ENCODE measurements around the gene MIP. TPM values are rescaled to one million over a fixed set of nuclear protein-coding genes. Genes with fewer than 3 reads are reported as not detected.

Gene MIP
- total and polyA plus RNA-seq, 2 experiments from 2014 or later: 0.29 TPM; not detected in 1

DNA sequence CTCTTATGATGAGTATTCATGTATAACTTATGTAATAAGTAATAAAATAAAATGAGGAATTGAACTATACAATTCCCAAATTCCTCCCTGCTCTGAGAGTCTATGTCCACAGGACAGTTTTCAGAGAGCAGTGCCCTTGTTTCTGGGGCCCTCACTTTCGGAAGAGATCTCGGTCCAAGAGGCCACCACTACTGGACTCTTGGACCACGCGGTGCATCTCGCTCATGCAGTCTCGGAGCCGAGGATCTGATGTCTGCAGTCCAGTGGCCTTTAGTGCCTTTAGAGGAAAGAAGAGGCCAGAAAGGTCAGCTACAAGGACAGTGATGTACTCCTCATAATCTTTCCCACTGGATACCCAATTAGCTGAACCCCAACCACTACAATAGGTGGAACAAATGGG, 25.2 kb upstream of the MIP start:
- Histone ChIP-seq H3K79me2 (replicated peaks; ENCODE audit: insufficient read depth) (peaks cover 2% of the 10 kb centered on the region; the same call in 1 of the 2 replicates), H3K4me1 (ENCODE audit: insufficient read depth) (no peaks in the 10 kb centered on the region), H3F3A (replicated peaks; ENCODE audit: low read depth) (no peaks in the 10 kb centered on the region), H3K27me3 (ENCODE audit: insufficient read depth) (no peaks in the 10 kb centered on the region), H3K4me2 (no peak overlapping the region), H3K9me2 (ENCODE audit: insufficient read depth) (no peaks in the 10 kb centered on the region), H3K36me3 (ENCODE audit: insufficient read depth) (no peaks in the 10 kb centered on the region), H4K20me1 (replicated peaks; ENCODE audit: insufficient read depth) (peaks cover 8% of the 10 kb centered on the region), H3K27ac (ENCODE audit: low read depth) (no peak overlapping the region), H3K4me3 (no peak overlapping the region), H2AFZ (no peak overlapping the region)
- DNase-seq (ENCODE audit: low spot score) (no peak), ATAC-seq (no peak)
- peaks cover 8% of the 10 kb centered on the region for H3K27me3 Mint-ChIP-seq (ENCODE audit: insufficient read depth, low read depth, poor library complexity)
- H3K4me1 Mint-ChIP-seq: no peaks in the 10 kb centered on the region; the same call in 2 of the 3 replicates
- TF ChIP-seq ZNF462 (CRISPR knock-in tag; IDR thresholded peaks at IDR 0.05) (no peak), NANOG (IDR thresholded peaks at IDR 0.05; ENCODE audit: borderline replicate concordance) (no peak), EZH2phosphoT487 (IDR thresholded peaks at IDR 0.05; ENCODE audit: unreplicated experiment) (no peak), CREB1 (CRISPR knock-in tag; IDR thresholded peaks at IDR 0.05; ENCODE audit: low read depth) (no peak), ZNF114 (CRISPR knock-in tag; IDR thresholded peaks at IDR 0.05) (no peak), EZH2 (IDR thresholded peaks at IDR 0.05; ENCODE audit: low read depth, unreplicated experiment) (no peak), CTCF (conservative IDR thresholded peaks at IDR 0.05; ENCODE audit: low read depth in 2 of 2) (no peak), JUNB (IDR thresholded peaks at IDR 0.05; ENCODE audit: unreplicated experiment) (no peak), STAT1 (IDR thresholded peaks at IDR 0.05; ENCODE audit: unreplicated experiment) (no peak), ZNF331 (CRISPR knock-in tag; IDR thresholded peaks at IDR 0.05; ENCODE audit: low read depth) (no peak)
- TF ChIP-seq, protein P1, sequence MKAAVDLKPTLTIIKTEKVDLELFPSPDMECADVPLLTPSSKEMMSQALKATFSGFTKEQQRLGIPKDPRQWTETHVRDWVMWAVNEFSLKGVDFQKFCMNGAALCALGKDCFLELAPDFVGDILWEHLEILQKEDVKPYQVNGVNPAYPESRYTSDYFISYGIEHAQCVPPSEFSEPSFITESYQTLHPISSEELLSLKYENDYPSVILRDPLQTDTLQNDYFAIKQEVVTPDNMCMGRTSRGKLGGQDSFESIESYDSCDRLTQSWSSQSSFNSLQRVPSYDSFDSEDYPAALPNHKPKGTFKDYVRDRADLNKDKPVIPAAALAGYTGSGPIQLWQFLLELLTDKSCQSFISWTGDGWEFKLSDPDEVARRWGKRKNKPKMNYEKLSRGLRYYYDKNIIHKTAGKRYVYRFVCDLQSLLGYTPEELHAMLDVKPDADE (IDR thresholded peaks at IDR 0.05): no peak
- TF ChIP-seq, protein P2, sequence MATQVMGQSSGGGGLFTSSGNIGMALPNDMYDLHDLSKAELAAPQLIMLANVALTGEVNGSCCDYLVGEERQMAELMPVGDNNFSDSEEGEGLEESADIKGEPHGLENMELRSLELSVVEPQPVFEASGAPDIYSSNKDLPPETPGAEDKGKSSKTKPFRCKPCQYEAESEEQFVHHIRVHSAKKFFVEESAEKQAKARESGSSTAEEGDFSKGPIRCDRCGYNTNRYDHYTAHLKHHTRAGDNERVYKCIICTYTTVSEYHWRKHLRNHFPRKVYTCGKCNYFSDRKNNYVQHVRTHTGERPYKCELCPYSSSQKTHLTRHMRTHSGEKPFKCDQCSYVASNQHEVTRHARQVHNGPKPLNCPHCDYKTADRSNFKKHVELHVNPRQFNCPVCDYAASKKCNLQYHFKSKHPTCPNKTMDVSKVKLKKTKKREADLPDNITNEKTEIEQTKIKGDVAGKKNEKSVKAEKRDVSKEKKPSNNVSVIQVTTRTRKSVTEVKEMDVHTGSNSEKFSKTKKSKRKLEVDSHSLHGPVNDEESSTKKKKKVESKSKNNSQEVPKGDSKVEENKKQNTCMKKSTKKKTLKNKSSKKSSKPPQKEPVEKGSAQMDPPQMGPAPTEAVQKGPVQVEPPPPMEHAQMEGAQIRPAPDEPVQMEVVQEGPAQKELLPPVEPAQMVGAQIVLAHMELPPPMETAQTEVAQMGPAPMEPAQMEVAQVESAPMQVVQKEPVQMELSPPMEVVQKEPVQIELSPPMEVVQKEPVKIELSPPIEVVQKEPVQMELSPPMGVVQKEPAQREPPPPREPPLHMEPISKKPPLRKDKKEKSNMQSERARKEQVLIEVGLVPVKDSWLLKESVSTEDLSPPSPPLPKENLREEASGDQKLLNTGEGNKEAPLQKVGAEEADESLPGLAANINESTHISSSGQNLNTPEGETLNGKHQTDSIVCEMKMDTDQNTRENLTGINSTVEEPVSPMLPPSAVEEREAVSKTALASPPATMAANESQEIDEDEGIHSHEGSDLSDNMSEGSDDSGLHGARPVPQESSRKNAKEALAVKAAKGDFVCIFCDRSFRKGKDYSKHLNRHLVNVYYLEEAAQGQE (IDR thresholded peaks at IDR 0.05; ENCODE audit: unreplicated experiment): no peak
- H3K27ac Mint-ChIP-seq: no peak overlapping the region
- no peak overlapping the region for H3K4me3 Mint-ChIP-seq
- no peaks in the 10 kb centered on the region for H3K9me3 Mint-ChIP-seq
- H3K36me3 Mint-ChIP-seq (ENCODE audit: low read depth): peaks cover 3% of the 10 kb centered on the region; the same call in 1 of the 3 replicates

Data from GM23338 (cell line).